B cell (primary cell): Measurements from ENCODE around the gene ENO2. TPM values are rescaled to one million over a fixed set of nuclear protein-coding genes. Genes with fewer than 3 reads are reported as not detected.
A peak's percentile ranks its signal among the peaks of the same experiment; 100 is the strongest.

Experiments
- ATAC-seq: fragments of 200-7000 bp; cut with Tn5 transposase; one replicate; pipeline ENCODE4 v1.10.0; 2021; ENCODE audit warnings: low read depth, mild to moderate bottlenecking, moderate number of reproducible peaks, moderate library complexity
- CTCF ChIA-PET: fragments of 350-600 bp; sonication (Branson Sonifier 250); formaldehyde crosslinking; loops from one replicate; lab custom pipeline; 2021; ENCODE audit warnings: antibody characterized with exemption, inconsistent platforms; lab: Charles Lee
- POLR2A ChIA-PET: fragments of 350-600 bp; sonication (Branson Sonifier 250); formaldehyde crosslinking; loops from one replicate; lab custom pipeline; 2021; ENCODE audit warnings: antibody characterized with exemption; lab: Charles Lee
- DNase-seq: peaks from one replicate; pipeline ENCODE4 v3.0.0; 2013
- H2AFZ ChIP-seq: 2 replicates; pipeline ENCODE4 v1.6.1; 2012; ENCODE audit warnings: mild to moderate bottlenecking, low read depth, low read length; ENCODE audit not compliant: insufficient read depth, poor library complexity, severe bottlenecking
- H3K27ac ChIP-seq, 2 donors: 1 replicate in 1 of 2; 2 replicates in 1 of 2; pipeline ENCODE4 v1.5.1; 2012 to 2013; ENCODE audit warnings: low read length in 2 of 2, mild to moderate bottlenecking in 2 of 2, moderate library complexity in 1 of 2
- H3K27me3 ChIP-seq, 4 experiments: fragments of 200-600 bp in 1 of 4; sonication (generic) in 1 of 4; replicated peaks in 1 of 4; 1 replicate in 2 of 4; 2 replicates in 2 of 4; pipeline versions ENCODE4 v1.6.1 to v1.7.0; 2013 to 2016; ENCODE audit warnings: low read length in 3 of 4, mild to moderate bottlenecking in 2 of 4, mixed read lengths in 1 of 4, moderate library complexity in 1 of 4; ENCODE audit not compliant: insufficient read depth in 4 of 4, control insufficient read depth in 3 of 4; ENCODE audit errors: control extremely low read depth in 1 of 4
- H3K36me3 ChIP-seq, 2 experiments: replicated peaks in 1 of 2; 1 replicate in 1 of 2; 2 replicates in 1 of 2; pipeline versions ENCODE4 v1.6.1 to v1.7.1; 2013; ENCODE audit warnings: low read length in 1 of 2; ENCODE audit not compliant: insufficient read depth in 2 of 2, control insufficient read depth in 1 of 2; ENCODE audit errors: control extremely low read depth in 1 of 2, extremely low read depth in 1 of 2
- H3K4me1 ChIP-seq, 2 donors: fragments of 200-600 bp in 1 of 2; sonication (generic) in 1 of 2; 1 replicate in 1 of 2; 2 replicates in 1 of 2; pipeline versions ENCODE4 v1.5.1 to v1.6.1; 2013 to 2017; ENCODE audit warnings: low read length in 2 of 2; ENCODE audit not compliant: control insufficient read depth in 2 of 2, insufficient read depth in 2 of 2
- H3K4me2 ChIP-seq: replicated peaks from 2 replicates; pipeline ENCODE3; 2012; ENCODE audit warnings: mild to moderate bottlenecking, low read depth, low read length; ENCODE audit not compliant: poor library complexity, severe bottlenecking
- H3K4me3 ChIP-seq, 5 experiments: fragments of 200-600 bp in 1 of 5; sonication (generic) in 1 of 5; 1 replicate in 3 of 5; 2 replicates in 2 of 5; pipeline versions ENCODE4 v1.5.1 to v1.7.0; 2011 to 2016; ENCODE audit warnings: low read length in 4 of 5, mild to moderate bottlenecking in 4 of 5, low read depth in 2 of 5, control low read depth in 1 of 5, moderate library complexity in 1 of 5; ENCODE audit not compliant: insufficient read depth in 1 of 5; ENCODE audit errors: control extremely low read depth in 1 of 5, extremely low read depth in 1 of 5
- H3K79me2 ChIP-seq: fragments of 200-600 bp; sonication (generic); one replicate; pipeline ENCODE4 v1.6.0; 2016; ENCODE audit warnings: low read length; ENCODE audit not compliant: control insufficient read depth, insufficient read depth
- H3K9ac ChIP-seq: fragments of 200-600 bp; sonication (generic); 2 replicates; pipeline ENCODE4 v1.6.1; 2017; ENCODE audit warnings: mild to moderate bottlenecking, low read length, moderate library complexity
- H3K9me3 ChIP-seq, 3 donors: one replicate each; pipeline versions ENCODE4 v1.6.1 to v1.7.1; 2013; ENCODE audit warnings: low read length in 2 of 3; ENCODE audit not compliant: control insufficient read depth in 2 of 3, insufficient read depth in 1 of 3; ENCODE audit errors: control extremely low read depth in 1 of 3
- H4K20me1 ChIP-seq: 2 replicates; pipeline ENCODE4 v1.6.0; 2012; ENCODE audit warnings: mild to moderate bottlenecking, low read length; ENCODE audit not compliant: insufficient read depth, control insufficient read depth, poor library complexity, severe bottlenecking
- H3K27ac Mint-ChIP-seq: one replicate; pipeline ENCODE4 v1.8.0; 2021; ENCODE audit warnings: mixed read lengths
- H3K27me3 Mint-ChIP-seq: one replicate; pipeline ENCODE4 v1.8.0; 2021; ENCODE audit warnings: mixed read lengths
- H3K4me1 Mint-ChIP-seq: one replicate; pipeline ENCODE4 v1.8.0; 2021; ENCODE audit warnings: mixed read lengths
- H3K4me3 Mint-ChIP-seq: one replicate; pipeline ENCODE4 v1.8.0; 2021; ENCODE audit warnings: mixed read lengths
- H3K9me3 Mint-ChIP-seq: one replicate; pipeline ENCODE4 v1.8.0; 2022; ENCODE audit warnings: mixed read lengths; ENCODE audit not compliant: insufficient read depth
- EZH2 ChIP-seq: IDR thresholded peaks from 2 replicates; pipeline ENCODE4 v1.6.1; 2012; ENCODE audit warnings: borderline replicate concordance, low read depth, mild to moderate bottlenecking, moderate library complexity, low read length; ENCODE audit not compliant: insufficient read depth, poor library complexity, severe bottlenecking
- WGBS: methylation state at CpG from one replicate; pipeline ENCODE4 v1.1.5; 2013; ENCODE audit warnings: missing lambda C conversion rate; ENCODE audit not compliant: insufficient coverage; 5-methylcytosine and 5-hydroxymethylcytosine counted together
- intact Hi-C: fragments of 100-400 bp; cut with micrococcal nuclease; formaldehyde crosslinking; loops from one replicate; pipeline ENCODE4 v1.10.0; 2022
- polyA plus RNA-seq: library from polyadenylated mRNA; depleted of rRNA; stranded (reverse); fragments of >200 nt; gene quantifications from 2 replicates; pipeline ENCODE4 v1.2.3, GENCODE V29; 2012
- total RNA-seq, 2 donors: library from RNA; stranded (reverse); fragments of 120-200 nt in 1 of 2; gene quantifications; 1 replicate in 1 of 2; 2 replicates in 1 of 2; pipeline versions ENCODE4 v1.2.3 to v1.2.4, GENCODE V29; 2013 to 2022
- TF ChIP-seq, protein P1 (sequence below): fragments of 200-600 bp; IDR thresholded peaks from one replicate; pipeline ENCODE4 v1.8.0; 2022; ENCODE audit warnings: antibody characterized with exemption, mild to moderate bottlenecking

ENO2 gene
- total and polyA plus RNA-seq, 2 donors (not counting 1 experiment from before 2014, with no cell fraction given), result 42.5 to 55.3 TPM

DNA sequence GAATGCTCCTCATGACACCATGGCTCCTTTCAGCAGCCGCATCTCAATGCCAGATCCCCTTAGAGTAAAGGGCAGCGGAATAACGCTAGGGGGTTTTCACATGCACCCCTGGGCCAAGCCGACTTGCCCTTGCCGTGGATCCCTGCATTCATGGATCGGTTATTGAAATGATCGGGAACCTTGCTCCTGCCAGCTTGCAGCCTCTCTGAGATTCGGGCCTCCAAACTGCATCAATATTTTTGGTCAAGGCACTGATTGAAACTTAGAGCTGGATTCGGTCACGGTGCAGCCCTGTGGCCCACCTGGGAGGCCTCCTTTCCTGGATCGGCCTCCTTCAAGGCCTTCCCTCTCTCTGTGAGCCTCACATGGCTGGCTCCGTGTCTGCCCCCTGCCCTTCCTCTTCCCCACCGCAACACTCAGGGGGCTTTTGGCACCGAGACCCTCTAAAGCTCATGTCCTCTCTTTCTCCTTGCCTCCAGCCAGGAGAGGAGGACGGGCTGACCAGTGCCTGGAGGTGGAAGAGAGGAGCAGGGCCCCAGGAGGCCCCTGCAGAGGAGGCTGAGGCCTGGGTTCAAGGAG lies 38.6 kb downstream of the ENO2 start:
- no peaks in the 10 kb centered on the region for H3K27me3 Mint-ChIP-seq
- H3K4me2 ChIP-seq, result peak overlapping the region; percentile 92
- H3K27me3 ChIP-seq, result no peaks in the 10 kb centered on the region
- peak overlapping the region; percentile 88 to 98 (median 92) for H3K4me3 ChIP-seq
- H3K9me3 ChIP-seq, result no peaks in the 10 kb centered on the region
- WGBS, result 10% methylated on average over 12 of the region's 15 CpGs
- peak overlapping the region; percentile 98 for H3K27ac Mint-ChIP-seq
- H4K20me1 ChIP-seq, result peaks cover 58% of the 10 kb centered on the region
- POLR2A ChIA-PET, result interaction anchor here (0.9 to 18.5 kb wide), 3 partner anchors 5 to 156 kb away, joined by 3 to 662 read pairs (median 662); partner anchors contain the start of genes C12orf57, PTPN6 and RNU7-1
- DNase-seq (peak; percentile 51), ATAC-seq (no peak)
- peaks cover 71 to 76% of the 10 kb centered on the region in 2 donors for H3K4me1 ChIP-seq
- H3K4me1 Mint-ChIP-seq, result peaks cover 86% of the 10 kb centered on the region
- H3K79me2 ChIP-seq, result peaks cover 83% of the 10 kb centered on the region
- TF ChIP-seq, protein P1, sequence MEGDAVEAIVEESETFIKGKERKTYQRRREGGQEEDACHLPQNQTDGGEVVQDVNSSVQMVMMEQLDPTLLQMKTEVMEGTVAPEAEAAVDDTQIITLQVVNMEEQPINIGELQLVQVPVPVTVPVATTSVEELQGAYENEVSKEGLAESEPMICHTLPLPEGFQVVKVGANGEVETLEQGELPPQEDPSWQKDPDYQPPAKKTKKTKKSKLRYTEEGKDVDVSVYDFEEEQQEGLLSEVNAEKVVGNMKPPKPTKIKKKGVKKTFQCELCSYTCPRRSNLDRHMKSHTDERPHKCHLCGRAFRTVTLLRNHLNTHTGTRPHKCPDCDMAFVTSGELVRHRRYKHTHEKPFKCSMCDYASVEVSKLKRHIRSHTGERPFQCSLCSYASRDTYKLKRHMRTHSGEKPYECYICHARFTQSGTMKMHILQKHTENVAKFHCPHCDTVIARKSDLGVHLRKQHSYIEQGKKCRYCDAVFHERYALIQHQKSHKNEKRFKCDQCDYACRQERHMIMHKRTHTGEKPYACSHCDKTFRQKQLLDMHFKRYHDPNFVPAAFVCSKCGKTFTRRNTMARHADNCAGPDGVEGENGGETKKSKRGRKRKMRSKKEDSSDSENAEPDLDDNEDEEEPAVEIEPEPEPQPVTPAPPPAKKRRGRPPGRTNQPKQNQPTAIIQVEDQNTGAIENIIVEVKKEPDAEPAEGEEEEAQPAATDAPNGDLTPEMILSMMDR, result no peak
- TF ChIP-seq EZH2, result no peak
- peak overlapping the region; percentile 84 to 99 for H3K27ac ChIP-seq
- H3K4me3 Mint-ChIP-seq, result peak overlapping the region; percentile 98
- CTCF ChIA-PET, result interaction anchor here (1.9 to 16.6 kb wide), 4 partner anchors 7 to 80 kb away, joined by 9 to 944 read pairs (median 12); partner anchors contain the start of genes C12orf57, RNU7-1 and SPSB2
- H3K36me3 ChIP-seq, result peaks cover 0 to 61% of the 10 kb centered on the region in 2 experiments
- H2AFZ ChIP-seq, result no peak overlapping the region
- no peaks in the 10 kb centered on the region for H3K9me3 Mint-ChIP-seq
- intact Hi-C loops, result no loop called here
- H3K9ac ChIP-seq, result peak overlapping the region; percentile 95
